GM19025 (cell line): ENCODE data around the gene CHN2.

Experiments used
- ATAC-seq: cut with Tn5 transposase; IDR thresholded peaks from one replicate; pipeline ENCODE4 v1.9.1; 2021; ENCODE audit warnings: mild to moderate bottlenecking, low read depth, moderate library complexity; ENCODE audit not compliant: unreplicated experiment

Gene CHN2

DNA sequence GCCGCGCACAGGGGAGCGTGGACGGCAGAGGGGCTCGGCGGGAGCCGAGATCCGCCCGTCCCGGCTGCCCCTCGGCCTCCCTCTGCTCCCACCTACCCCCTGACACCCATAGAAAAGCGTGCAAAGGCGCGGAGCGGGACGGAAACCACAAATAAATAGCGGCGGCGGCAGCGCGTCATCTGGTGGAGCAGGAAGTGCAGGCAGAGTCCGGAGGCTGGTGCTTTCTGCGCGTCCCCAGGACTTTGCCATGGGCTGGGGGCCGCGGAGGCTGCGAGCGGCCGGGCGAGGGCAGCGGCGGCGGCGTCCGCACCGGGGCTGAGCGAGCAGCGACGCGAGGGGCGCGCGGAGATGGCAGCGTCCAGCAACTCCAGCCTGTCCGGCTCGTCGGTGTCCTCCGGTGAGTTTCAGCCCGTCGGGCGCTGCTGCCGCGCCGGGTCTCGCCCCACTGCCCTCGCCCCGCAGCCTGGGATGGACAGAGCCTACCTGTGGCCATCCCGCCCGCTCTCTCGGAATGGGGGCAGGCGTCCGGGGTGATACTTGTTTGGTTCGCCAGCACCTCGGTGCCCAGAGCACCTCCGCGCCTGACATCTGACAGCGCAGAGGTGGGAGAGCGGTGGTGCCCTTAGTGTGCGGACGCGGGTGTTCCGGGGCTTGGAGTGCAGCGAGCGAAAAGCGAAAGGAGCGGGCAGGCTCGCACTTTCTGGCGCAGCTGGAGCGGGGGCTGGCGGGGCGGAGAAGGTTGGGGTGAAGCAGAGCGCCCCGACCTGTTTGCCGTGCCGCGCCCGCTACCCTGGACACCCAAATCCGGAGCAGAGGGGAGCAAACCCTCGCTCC is at the start of gene CHN2:
TSS of gene CHN2 (plus strand) at position 182 of the 834 bp plus-strand sequence.
- ATAC-seq = no peak

DNA sequence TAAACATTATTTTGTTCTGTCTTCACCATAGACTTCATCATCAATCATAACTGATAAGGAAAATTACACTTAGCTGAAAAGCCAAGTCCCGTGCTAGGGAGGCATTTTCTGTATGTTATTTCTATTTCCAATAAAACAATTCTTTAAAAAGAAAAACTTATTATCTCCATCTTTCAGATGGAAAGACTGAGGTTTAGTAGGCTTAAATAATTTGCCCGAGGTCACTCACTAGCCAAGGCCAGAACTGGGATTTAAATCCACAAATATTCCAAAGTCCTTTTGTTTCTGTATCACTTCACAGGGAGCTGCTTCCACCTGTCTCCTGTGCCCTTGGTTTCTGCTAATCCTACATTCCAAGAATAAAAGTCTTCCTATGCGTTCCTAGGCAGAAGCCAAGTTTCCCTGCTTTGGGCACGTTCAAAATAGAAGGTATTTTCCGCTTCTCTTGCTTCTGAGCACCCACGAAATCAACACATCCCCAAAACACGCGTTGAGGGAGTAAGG is 49.0 kb upstream of the CHN2 start:
- no peak for ATAC-seq

DNA sequence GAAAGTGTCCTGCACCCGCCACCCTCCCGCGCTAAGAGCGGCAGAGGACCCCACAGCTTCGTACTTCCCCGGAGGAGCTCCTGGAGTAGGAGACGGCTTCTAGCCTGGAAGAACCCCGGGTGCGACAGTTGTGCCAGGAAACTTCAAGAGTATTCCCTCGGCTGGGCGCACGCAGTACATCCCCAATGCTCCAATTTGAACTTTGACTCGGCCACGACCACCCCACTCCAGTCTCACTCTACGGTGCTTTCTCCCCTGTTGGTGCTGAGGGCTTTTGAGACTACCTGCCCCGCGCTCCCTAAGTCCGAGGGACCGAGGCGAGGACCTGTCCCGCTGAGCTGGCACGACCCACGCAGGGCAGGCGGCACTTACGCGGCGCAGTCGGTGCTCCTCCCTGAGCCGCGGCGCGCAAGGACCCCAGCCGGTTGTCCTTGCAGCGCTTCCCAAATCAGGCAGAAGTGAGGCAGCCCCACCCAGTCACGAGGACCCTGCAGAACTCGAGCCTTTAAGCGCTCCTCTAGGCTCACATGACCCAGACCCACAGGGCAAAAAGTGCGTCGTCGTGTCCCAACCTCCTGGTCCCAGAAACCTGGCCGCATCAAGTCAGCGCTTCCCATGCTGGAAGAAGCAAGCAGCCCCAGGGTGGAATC is 48.4 kb upstream of the CHN2 start, which contains the start of gene CPVL:
TSS of gene CPVL (minus strand) at position 481 of the 650 bp plus-strand sequence. CDS start 25,476 bp downstream, outside the sequence.
- ATAC-seq = no peak

DNA sequence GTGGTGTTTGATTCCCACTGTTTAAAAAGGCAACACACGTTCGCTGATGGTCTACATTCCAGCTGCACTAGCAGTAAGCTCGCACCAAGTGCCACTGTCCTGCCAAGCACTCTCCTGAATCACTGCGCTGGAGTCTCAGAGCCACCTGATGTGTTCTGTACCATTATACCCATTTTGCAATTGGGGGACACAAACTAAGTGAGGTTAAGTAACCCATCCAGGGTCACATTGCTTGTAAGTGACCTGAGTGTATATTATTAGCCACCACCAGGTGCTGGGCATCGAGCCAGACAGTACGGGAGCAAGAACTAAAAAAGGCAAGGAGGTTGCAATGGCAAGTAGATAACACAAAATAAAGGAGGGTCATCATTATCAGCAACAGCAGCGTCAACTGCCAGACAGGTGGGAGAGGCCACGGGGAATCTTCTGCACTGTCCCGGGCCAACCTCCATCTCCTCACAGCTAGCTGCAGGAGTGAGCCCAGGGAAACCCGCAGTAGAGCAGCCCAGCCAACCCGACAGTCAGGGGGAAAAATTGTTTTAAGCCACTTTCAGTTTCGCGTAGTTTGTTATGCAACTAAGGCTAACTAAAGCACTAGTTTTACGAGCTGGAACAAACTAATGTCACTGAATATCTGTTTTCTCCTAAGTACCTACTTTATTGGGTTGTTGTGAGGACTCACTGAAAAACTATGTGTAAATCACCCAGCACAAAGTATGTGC is 47.5 kb upstream of the CHN2 start:
- no peak for ATAC-seq

DNA sequence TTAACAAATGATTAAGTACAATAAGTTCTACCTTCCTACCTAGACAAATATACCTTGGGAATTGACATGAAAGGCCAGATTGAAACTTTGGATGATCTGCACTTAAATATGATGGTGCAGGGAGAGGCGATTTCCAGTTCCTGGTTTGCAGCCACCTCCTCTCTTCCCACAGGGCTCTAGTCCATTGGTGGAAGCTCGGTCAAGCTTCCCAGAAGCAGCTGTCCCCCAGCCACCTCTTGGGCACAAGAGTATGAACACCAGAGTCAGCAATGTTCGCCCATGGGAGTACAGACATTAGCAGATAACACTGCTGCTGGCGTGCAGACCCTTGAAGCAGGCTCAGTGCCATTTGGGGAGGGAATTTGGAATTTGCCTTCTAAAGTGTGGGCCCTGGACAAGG is 46.8 kb upstream of the CHN2 start:
- ATAC-seq = no peak

DNA sequence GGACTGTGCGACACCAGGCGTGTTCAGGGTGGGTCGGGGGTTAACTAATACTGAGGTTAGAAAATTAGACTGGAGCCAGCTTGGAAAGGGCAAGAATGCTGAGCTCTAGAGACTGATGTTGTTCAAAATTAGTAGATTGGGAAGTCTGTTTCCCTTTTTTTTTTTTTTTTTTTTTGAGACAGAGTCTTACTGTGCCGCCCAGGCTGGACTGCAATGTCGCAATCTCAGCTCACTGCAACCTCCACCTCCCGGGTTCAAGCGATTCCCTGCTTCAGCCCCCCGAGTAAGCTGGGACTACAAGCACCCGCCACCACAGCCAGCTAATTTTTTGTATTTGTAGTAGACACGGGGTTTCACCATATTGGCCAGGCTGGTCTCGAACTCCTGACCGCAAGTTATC is 45.5 kb upstream of the CHN2 start:
- ATAC-seq = no peak

DNA sequence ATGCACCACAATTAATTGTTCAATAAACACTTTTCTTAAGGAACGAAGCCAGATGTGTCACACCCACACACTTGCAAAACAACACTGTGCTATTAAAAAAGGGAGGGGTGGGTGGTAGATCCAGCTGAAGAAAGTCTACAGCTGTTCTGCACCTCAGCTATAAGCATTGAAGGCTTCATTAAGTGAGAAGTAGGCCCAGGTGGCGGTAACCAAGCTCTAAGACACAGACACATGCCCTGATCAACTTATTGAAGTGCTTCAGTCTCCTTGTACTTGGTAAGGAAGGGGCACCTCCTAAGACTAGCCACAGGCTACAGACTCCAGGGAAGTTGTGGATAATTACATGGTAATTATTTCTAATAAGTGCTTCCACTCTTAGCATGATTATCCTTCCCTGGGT is 43.7 kb upstream of the CHN2 start:
- ATAC-seq = no peak

DNA sequence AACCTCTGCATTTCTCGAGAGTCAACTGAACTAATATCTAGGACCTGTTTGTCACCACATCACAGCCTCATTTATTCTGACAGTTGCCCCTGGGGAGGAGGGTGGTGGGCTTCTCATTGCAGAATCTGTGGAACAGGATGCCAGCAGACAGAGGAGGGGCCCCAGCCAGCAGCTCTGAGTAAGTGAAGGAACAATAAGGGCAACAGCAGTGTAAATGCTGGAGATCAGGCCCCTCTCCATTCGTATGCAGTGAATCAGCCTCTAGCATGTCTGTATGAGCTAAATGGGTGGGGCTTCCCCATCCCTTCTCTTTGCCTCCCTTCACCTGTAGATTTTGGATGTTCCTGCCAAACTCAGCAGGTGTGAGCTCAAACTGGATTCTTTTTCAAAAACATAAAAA is 40.5 kb upstream of the CHN2 start:
- ATAC-seq = no peak

DNA sequence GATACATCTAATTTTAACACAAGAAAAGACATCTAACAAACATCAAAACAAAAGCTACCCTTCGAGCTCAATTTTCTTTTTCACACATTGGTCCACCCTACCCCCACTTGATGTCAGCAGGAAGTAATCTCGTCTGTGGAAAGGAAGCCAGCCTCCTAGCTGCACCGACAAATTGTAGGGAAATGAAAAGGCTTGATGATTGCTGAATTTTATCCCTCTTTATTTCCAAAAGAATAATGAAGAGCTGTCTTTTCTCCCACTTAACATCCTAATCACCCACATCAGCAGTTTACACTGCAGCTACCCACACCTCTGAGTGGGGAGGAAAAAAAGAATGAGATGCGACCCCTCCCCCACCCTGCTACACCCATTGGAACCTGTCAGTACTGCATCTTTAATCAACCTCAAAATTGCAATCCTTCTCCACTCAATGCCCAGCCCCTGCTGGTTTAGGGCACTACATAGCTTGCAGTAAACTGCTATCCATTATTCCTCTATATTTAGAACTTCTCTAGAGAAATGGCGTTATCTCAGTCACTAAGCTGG is 37.6 kb upstream of the CHN2 start:
- no peak for ATAC-seq

DNA sequence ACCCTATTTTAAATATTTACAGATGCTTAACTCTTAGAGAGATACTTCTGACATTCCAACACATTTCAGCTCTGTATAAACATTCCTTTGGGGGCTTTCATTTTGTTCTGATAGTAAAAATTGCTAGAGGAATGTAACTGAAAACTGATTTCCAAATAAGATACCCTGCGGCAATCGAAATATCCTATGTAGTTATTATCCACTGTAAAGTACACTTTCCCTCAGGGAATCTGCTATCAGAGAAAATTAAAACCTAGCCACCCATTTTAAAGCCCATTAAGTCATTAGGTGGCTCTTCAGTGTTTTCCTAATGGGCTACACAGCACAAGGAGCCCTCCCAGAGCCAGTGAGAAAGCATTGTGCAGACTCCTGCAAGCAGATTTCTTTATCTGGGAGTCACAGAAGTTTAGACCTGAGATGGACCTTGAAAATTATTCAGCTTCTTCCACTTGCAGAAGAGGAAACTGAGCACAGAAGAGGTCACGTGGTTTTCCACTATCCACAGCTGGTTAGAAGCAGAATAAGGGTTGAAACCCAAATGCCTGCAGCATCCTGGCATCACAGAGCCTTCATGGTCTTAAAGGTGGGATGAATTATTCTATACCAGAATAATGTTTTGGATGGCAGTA is 35.7 kb upstream of the CHN2 start:
- no peak for ATAC-seq

DNA sequence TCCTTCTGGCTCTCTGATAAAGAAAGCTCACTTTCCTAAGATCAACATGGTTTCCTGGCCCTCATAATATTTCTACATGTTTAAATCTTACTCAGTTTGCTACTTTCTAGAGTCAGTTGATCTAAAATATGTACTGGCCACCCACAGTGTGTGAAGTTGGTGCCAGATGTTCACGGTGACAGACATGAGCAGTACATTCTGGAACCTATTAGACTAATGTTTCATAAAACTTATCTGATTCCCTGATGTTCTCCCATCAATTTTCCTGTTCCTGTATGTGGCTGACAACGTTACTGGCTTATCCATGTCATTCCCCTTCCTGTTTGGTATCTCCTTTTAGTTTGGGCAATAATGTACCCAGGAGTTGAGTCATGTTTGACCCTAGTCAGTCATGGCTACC is 34.5 kb upstream of the CHN2 start:
- ATAC-seq = no peak

DNA sequence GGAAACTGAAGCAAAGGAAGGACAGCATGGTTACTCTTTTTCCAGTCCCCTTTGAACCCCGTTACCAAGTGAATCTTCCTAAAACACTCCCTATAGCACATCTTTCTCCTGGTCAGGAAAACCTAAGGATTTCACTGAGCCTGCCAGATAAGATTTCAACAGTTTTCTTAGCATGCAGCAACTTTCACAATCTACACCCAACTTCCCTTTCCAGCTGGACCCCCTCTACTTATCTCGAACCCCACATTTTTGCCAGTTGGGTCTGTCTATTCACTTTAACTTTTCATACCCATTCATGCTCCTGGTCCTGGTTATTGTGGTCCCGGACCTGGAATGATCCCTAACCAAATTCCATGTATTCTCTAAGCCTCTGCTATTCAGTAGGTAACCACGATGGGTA is 33.3 kb upstream of the CHN2 start:
- ATAC-seq = no peak

DNA sequence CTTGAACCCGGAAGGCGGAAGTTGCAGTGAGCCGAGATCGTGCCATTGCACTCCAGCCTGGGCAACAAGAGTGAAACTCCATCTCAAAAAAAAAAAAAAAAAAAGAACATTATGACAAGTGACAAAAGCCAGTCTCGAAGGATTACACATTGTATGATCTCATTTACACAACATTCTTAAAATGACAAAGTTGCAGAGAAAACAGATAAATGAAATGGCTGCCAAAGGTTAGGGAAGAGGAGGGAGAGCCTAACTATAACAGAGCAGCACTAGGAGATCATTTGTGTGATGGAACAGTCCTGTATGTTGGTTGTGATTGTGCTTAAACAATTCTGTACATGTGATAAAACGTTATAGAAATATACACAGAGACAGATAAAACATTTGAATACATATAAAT is 32.0 kb upstream of the CHN2 start:
- ATAC-seq = no peak

DNA sequence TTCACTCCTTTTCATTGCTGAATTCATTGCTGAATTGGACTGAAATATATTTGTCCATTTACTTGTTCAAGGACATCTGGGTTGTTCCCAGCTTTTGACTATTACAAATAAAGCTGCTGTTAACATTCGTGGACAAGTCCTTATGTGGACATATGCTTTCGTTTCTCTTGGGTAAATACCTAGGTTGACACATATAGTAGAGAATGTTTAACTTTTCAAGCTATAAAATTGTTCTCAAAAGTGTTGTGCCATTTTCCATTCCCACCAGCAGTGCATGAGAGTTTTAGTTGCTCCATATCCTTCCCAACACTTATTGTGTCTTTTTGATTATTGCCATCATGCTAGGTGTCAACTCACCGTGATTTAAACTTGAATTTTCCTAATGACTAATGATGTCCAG is 30.7 kb upstream of the CHN2 start:
- ATAC-seq = no peak

DNA sequence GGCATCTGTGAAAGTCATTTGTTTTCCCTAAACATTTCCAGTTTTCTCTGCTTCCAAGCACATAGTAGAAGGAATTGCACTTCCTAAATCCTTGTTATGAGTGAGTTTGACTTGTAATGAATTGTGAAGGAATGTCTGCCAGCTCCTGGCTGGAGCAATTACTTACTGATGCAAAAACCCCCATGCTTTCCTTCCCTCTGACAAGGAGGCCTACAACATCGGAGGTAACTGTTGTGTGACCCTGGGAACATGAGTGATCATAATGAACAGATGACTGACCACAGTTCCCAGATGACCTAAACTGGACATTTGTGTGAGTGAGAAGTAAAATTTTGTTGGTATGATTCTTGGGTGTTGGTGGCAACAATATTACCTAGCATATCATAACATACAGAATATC is 26.9 kb upstream of the CHN2 start:
- no peak for ATAC-seq

DNA sequence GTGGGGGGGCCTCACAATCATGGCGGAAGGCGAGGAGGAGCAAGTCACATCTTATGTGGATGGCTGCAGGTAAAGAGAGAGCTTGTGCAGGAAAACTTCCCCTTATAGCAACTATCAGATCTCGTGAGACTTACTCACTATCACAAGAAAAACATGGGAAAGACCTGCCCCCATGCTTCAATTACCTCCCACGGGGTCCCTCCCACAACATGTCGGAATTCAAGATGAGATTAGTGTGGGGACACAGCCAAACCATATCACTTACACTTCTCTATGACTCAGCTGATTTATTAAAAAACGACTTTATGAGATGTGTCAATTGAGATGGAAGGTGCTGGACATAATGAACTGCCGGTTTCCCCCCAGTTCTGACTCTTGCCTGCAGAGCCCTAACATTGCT is 23.8 kb upstream of the CHN2 start:
- ATAC-seq = no peak

DNA sequence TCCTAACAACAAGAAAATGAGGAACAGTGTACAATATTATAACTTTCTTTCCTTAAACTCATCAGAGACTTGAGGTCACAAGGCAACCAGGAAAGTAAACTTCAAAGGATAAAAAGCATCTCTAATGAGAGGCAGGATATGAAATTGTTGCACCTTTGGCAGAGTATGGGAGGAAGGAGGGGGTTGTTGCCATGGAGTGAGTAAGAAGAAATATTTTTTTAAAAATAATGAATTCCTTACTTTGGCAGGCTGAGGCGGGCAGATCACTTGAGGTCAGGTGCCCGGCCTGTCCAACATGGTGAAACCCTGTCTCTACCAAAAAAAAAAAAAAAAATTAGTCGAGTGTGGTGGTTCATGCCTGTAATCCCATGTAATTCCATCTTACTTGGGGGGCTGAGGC is 21.1 kb upstream of the CHN2 start:
- no peak for ATAC-seq

DNA sequence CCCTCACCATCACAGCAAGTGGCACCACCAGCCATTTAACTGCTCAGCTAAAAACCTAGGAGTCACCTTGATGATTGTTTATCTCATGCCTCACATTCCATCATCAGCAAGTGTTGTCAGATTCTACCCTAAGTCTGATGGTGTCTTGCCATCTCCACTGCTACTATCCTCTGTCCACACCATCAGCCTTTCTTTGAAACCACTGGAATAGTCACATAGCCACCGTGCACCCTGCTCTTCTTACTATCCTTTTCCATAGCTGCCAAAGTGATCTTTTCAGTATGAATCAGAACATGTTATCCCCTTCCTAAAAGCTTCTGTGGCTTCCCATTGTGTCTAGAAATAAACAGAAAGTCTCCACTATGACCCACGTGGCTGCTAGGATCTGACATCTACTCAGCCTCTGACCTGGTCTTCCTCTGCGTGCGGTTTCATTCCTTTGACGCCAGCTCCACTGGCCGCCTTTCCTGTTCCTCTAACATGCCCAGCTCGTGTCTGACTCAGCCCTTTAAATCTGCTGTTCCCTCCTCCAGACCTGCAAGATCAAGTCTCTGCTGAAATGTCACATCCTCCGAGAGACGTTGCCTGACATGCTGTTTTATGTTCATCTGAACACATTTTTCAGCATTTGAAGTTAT is 16.5 kb upstream of the CHN2 start:
- no peak for ATAC-seq

DNA sequence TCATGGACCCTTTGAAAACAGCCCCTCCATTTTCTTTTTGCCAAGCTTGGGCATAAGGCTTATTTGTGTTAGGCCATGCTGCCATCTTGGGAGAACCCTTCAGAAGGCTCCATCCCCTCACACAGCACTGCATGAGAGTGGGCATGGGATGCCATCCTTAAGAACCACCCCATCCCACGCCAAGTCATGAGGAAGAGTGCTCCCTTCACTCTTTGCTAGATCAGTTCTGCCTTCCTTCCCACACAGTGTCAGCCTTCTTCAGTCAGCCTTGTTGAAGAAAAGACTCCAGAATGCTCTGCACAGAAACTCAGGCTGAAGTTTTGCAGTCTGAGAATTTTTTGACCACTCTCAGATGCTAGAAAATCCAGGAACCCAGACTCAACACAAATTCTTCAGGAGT is 15.5 kb upstream of the CHN2 start:
- ATAC-seq = no peak

DNA sequence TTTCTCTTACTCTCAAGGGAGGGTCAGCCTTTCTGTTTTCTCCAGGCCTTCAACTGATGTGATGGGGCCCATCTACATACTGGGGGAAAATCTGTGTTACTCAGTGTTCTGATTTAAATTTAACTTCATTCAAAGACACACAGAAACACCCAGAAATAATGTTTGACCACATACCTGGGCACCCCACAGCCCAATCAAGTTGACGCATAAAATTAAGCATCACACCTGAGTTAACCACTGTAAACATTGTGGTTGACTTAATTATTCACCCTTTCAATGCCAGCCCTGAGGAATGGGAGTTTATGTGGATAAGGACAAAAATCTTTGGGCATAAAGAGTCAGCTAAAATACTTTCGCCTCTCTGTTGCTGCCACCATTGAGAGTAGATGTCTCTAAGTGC is 10.0 kb upstream of the CHN2 start:
- ATAC-seq = no peak
